ENCODE data around the gene MATR3.
"Not testable (repeated sequence)": the region's sequence is repeated elsewhere in the genome, so short reads cannot be mapped to it uniquely, and the experiment has no call there.

Gene MATR3

GRCh38 chr5:139297439-139298133 lies 4.0 kb downstream of the MATR3 start:
- DNase-seq (ENCODE audit: low spot score), result no peak

- DNase-seq (ENCODE audit: low spot score), result no peak
Measured at GRCh38 chr5:139298242-139298641, 4.7 kb downstream of the MATR3 start.

GRCh38 chr5:139299486-139299885 lies 5.9 kb downstream of the MATR3 start:
- no peak for DNase-seq (ENCODE audit: low spot score)

GRCh38 chr5:139301808-139302499 lies 8.4 kb downstream of the MATR3 start:
- no peak for DNase-seq (ENCODE audit: low spot score)

GRCh38 chr5:139304391-139305324 lies 11.1 kb downstream of the MATR3 start:
- no peak for DNase-seq (ENCODE audit: low spot score)

- no peak for DNase-seq (ENCODE audit: low spot score)
Measured at GRCh38 chr5:139306197-139306596, 12.7 kb downstream of the MATR3 start.

GRCh38 chr5:139306628-139307379 lies 13.3 kb downstream of the MATR3 start:
- no peak for DNase-seq (ENCODE audit: low spot score)

- no peak for DNase-seq (ENCODE audit: low spot score)
Measured at GRCh38 chr5:139308797-139309196, 15.3 kb downstream of the MATR3 start.

- DNase-seq (ENCODE audit: low spot score), result not testable (repeated sequence)
Measured at GRCh38 chr5:139310715-139311186, 17.2 kb downstream of the MATR3 start.

GRCh38 chr5:139312075-139312474 lies 18.5 kb downstream of the MATR3 start:
- DNase-seq (ENCODE audit: low spot score), result no peak

- DNase-seq (ENCODE audit: low spot score), result no peak
Measured at GRCh38 chr5:139314276-139314675, 20.7 kb downstream of the MATR3 start.

- DNase-seq (ENCODE audit: low spot score), result peak; percentile 31
Measured at GRCh38 chr5:139315056-139315615, 21.6 kb downstream of the MATR3 start.

- no peak for DNase-seq (ENCODE audit: low spot score)
Measured at GRCh38 chr5:139335811-139336210, 42.3 kb downstream of the MATR3 start.

- DNase-seq (ENCODE audit: low spot score), result no peak
Measured at GRCh38 chr5:139340051-139340450, 46.5 kb downstream of the MATR3 start.

- DNase-seq (ENCODE audit: low spot score), result no peak
Measured at GRCh38 chr5:139341187-139341688, 47.7 kb downstream of the MATR3 start.

- peak; percentile 97 for DNase-seq (ENCODE audit: low spot score)
Measured at GRCh38 chr5:139341689-139342422, 48.3 kb downstream of the MATR3 start, which contains the start of gene PAIP2. Gene PAIP2 (plus strand): TSS chr5:139341854. CDS start chr5:139363785, 21,931 bp downstream.

- DNase-seq (ENCODE audit: low spot score), result no peak
Measured at GRCh38 chr5:139342423-139342723, 48.8 kb downstream of the MATR3 start.

GRCh38 chr5:139343476-139343875 lies 49.9 kb downstream of the MATR3 start:
- DNase-seq (ENCODE audit: low spot score), result no peak

GRCh38 chr5:139344177-139344576 lies 50.6 kb downstream of the MATR3 start:
- DNase-seq (ENCODE audit: low spot score), result no peak

GRCh38 chr5:139345442-139345841 lies 51.9 kb downstream of the MATR3 start:
- DNase-seq (ENCODE audit: low spot score), result not testable (repeated sequence)
